Neural progenitor cell (in vitro differentiated cells): Measurements from ENCODE around the gene GPR152.

Experiments
- CTCF ChIP-seq: fragments of 200-600 bp; sonication (generic); IDR thresholded peaks from 2 replicates; pipeline ENCODE4 v1.5.1; 2017; ENCODE audit warnings: antibody characterized with exemption, mild to moderate bottlenecking
- EZH2phosphoT487 ChIP-seq: fragments of 200-600 bp; sonication (generic); IDR thresholded peaks from 2 replicates; pipeline ENCODE4 v1.6.1; 2017; ENCODE audit warnings: antibody characterized with exemption

- TF ChIP-seq CTCF (no peak), EZH2phosphoT487 (no peak)
Measured at GRCh38 chr11:67495234-67496005, 42.9 kb upstream of the GPR152 start.
